Parathyroid adenoma (tissue), 2 donors: Measurements from ENCODE around the gene TRIM8.
A peak's percentile ranks its signal among the peaks of the same experiment; 100 is the strongest.

Experiments
- H2AFZ ChIP-seq: fragments of 300-600 bp; sonication (generic); one replicate; pipeline ENCODE4 v1.7.0; 2017; ENCODE audit warnings: antibody characterized with exemption, mild to moderate bottlenecking
- H3K27ac ChIP-seq: fragments of 300-600 bp; sonication (generic); one replicate; pipeline ENCODE4 v1.7.0; 2017
- H3K27me3 ChIP-seq: fragments of 300-600 bp; sonication (generic); one replicate; pipeline ENCODE4 v1.7.0; 2017; ENCODE audit warnings: low read length; ENCODE audit not compliant: control insufficient read depth, insufficient read depth
- H3K36me3 ChIP-seq: fragments of 300-600 bp; sonication (generic); one replicate; pipeline ENCODE4 v1.7.0; 2017; ENCODE audit warnings: low read length; ENCODE audit not compliant: control insufficient read depth, insufficient read depth
- H3K4me1 ChIP-seq: fragments of 300-600 bp; sonication (generic); one replicate; pipeline ENCODE4 v1.7.0; 2017; ENCODE audit warnings: control low read depth
- H3K4me2 ChIP-seq: fragments of 300-600 bp; sonication (generic); one replicate; pipeline ENCODE4 v1.7.0; 2017; ENCODE audit warnings: low read length
- H3K4me3 ChIP-seq: fragments of 300-600 bp; sonication (generic); one replicate; pipeline ENCODE4 v1.7.0; 2017; ENCODE audit warnings: low read depth, low read length
- H3K79me2 ChIP-seq: fragments of 300-600 bp; sonication (generic); one replicate; pipeline ENCODE4 v1.7.0; 2017; ENCODE audit warnings: control low read depth
- H3K9ac ChIP-seq: fragments of 300-600 bp; sonication (generic); one replicate; pipeline ENCODE4 v1.7.0; 2017; ENCODE audit warnings: mild to moderate bottlenecking
- H3K9me3 ChIP-seq: fragments of 300-600 bp; sonication (generic); one replicate; pipeline ENCODE4 v1.7.0; 2017; ENCODE audit warnings: low read length; ENCODE audit not compliant: control insufficient read depth
- CTCF ChIP-seq: fragments of 300-600 bp; sonication (generic); IDR thresholded peaks from one replicate; pipeline ENCODE4 v1.7.0; 2017; ENCODE audit warnings: antibody characterized with exemption, mild to moderate bottlenecking
- donor health status: primary hyperparathyroidism.

Gene TRIM8

GRCh38 chr10:102601639-102602038 lies 42.6 kb upstream of the TRIM8 start:
- no peak overlapping the region for H3K9ac ChIP-seq
- no peak for TF ChIP-seq CTCF
- H3K36me3 ChIP-seq = no peaks in the 10 kb centered on the region
- H3K4me1 ChIP-seq = peaks cover 86% of the 10 kb centered on the region
- no peaks in the 10 kb centered on the region for H3K9me3 ChIP-seq
- H3K4me3 ChIP-seq = no peak overlapping the region
- no peaks in the 10 kb centered on the region for H3K27me3 ChIP-seq
- peaks cover 6% of the 10 kb centered on the region for H3K79me2 ChIP-seq
- no peak overlapping the region for H2AFZ ChIP-seq
- peak overlapping the region; percentile 95 for H3K27ac ChIP-seq
- peak overlapping the region; percentile 1 for H3K4me2 ChIP-seq

- Histone ChIP-seq H3K4me3 (no peak overlapping the region), H3K79me2 (peaks cover 1% of the 10 kb centered on the region), H3K27me3 (no peaks in the 10 kb centered on the region), H3K27ac (peak overlapping the region; percentile 95), H3K9ac (no peak overlapping the region), H3K9me3 (no peaks in the 10 kb centered on the region), H3K36me3 (no peaks in the 10 kb centered on the region), H3K4me1 (peaks cover 79% of the 10 kb centered on the region), H2AFZ (peak overlapping the region; percentile 1), H3K4me2 (peak overlapping the region; percentile 1)
- no peak for TF ChIP-seq CTCF
Measured at GRCh38 chr10:102602272-102603045, 41.8 kb upstream of the TRIM8 start.

GRCh38 chr10:102603946-102604345 lies 40.3 kb upstream of the TRIM8 start:
- TF ChIP-seq CTCF = no peak
- no peak overlapping the region for H3K4me3 ChIP-seq
- peak overlapping the region; percentile 44 for H2AFZ ChIP-seq
- H3K36me3 ChIP-seq = no peaks in the 10 kb centered on the region
- H3K9me3 ChIP-seq = no peaks in the 10 kb centered on the region
- no peak overlapping the region for H3K4me2 ChIP-seq
- no peaks in the 10 kb centered on the region for H3K79me2 ChIP-seq
- H3K4me1 ChIP-seq = peaks cover 73% of the 10 kb centered on the region
- peak overlapping the region; percentile 95 for H3K27ac ChIP-seq
- H3K9ac ChIP-seq = no peak overlapping the region
- H3K27me3 ChIP-seq = no peaks in the 10 kb centered on the region

GRCh38 chr10:102604439-102604841 lies 39.8 kb upstream of the TRIM8 start:
- Histone ChIP-seq H3K79me2 (peaks cover 2% of the 10 kb centered on the region), H3K36me3 (no peaks in the 10 kb centered on the region), H3K27ac (peak overlapping the region; percentile 95), H3K4me2 (no peak overlapping the region), H2AFZ (peak overlapping the region; percentile 44), H3K9ac (no peak overlapping the region), H3K4me1 (peaks cover 73% of the 10 kb centered on the region), H3K9me3 (no peaks in the 10 kb centered on the region), H3K27me3 (no peaks in the 10 kb centered on the region), H3K4me3 (no peak overlapping the region)
- TF ChIP-seq CTCF = no peak

- H3K27ac ChIP-seq = peak overlapping the region; percentile 95
- H3K9ac ChIP-seq = no peak overlapping the region
- H3K4me3 ChIP-seq = no peak overlapping the region
- TF ChIP-seq CTCF = no peak
- H3K79me2 ChIP-seq = peaks cover 2% of the 10 kb centered on the region
- no peak overlapping the region for H3K4me2 ChIP-seq
- peaks cover 73% of the 10 kb centered on the region for H3K4me1 ChIP-seq
- H3K27me3 ChIP-seq = no peaks in the 10 kb centered on the region
- H2AFZ ChIP-seq = no peak overlapping the region
- H3K9me3 ChIP-seq = no peaks in the 10 kb centered on the region
- no peaks in the 10 kb centered on the region for H3K36me3 ChIP-seq
Measured at GRCh38 chr10:102605712-102606111, 38.6 kb upstream of the TRIM8 start.
